K562 (cell line): ENCODE data around the gene SCYL1. TPM values are rescaled to one million over a fixed set of nuclear protein-coding genes. Genes with fewer than 3 reads are reported as not detected.

ENCODE experiments used
- BRF1 ChIP-seq: IDR thresholded peaks from 3 replicates; pipeline ENCODE4 v1.6.1; 2011; ENCODE audit warnings: borderline replicate concordance, mild to moderate bottlenecking; ENCODE audit not compliant: insufficient read length; ENCODE audit errors: extremely low read depth
- CBFB ChIP-seq: sonication (generic); formaldehyde crosslinking; IDR thresholded peaks from 2 replicates; pipeline ENCODE4 v1.4.0; 2020; ENCODE audit warnings: mild to moderate bottlenecking, missing genetic modification reagents
- CC2D1A ChIP-seq: fragments of 450-650 bp; IDR thresholded peaks from 2 replicates; pipeline ENCODE4 v1.6.1; 2017; ENCODE audit warnings: mild to moderate bottlenecking
- CCNT2 ChIP-seq: IDR thresholded peaks from 2 replicates; pipeline ENCODE4 v1.6.1; 2011; ENCODE audit warnings: borderline replicate concordance, low read depth, mild to moderate bottlenecking, moderate library complexity, mixed read lengths, low read length; ENCODE audit not compliant: insufficient read length; ENCODE audit errors: extremely low read depth
- CHCHD3 ChIP-seq: fragments of 250-450 bp; sonication (Bioruptor Pico); IDR thresholded peaks from 2 replicates; pipeline ENCODE4 v2.1.2; 2022; ENCODE audit warnings: mild to moderate bottlenecking
- NR4A1 ChIP-seq, 2 experiments: fragments of 250-450 bp in 1 of 2; fragments of 450-650 bp in 1 of 2; sonication (Bioruptor Pico) in 1 of 2; IDR thresholded peaks; 2 replicates each; pipeline versions ENCODE4 v1.4.0 to v1.6.1; 2016 to 2020; ENCODE audit warnings: mild to moderate bottlenecking in 2 of 2, missing compliant biosample characterization in 1 of 2, missing genetic modification characterization in 1 of 2, moderate library complexity in 1 of 2
- PPARD ChIP-seq: fragments of 250-450 bp; sonication (Bioruptor Pico); IDR thresholded peaks from 2 replicates; pipeline ENCODE4 v1.8.0; 2022; ENCODE audit warnings: inconsistent platforms, mild to moderate bottlenecking, moderate library complexity
- RFX7 ChIP-seq: fragments of 250-450 bp; sonication (Bioruptor Pico); IDR thresholded peaks from 2 replicates; pipeline ENCODE4 v1.5.1; 2021; ENCODE audit warnings: mild to moderate bottlenecking
- SREBF2 ChIP-seq: sonication (generic); formaldehyde crosslinking; IDR thresholded peaks from 2 replicates; pipeline ENCODE4 v1.4.0; 2020; ENCODE audit warnings: mild to moderate bottlenecking, missing genetic modification reagents
- ZNF146 ChIP-seq: IDR thresholded peaks from one replicate; pipeline ENCODE4 v1.6.1; 2018; ENCODE audit warnings: missing compliant biosample characterization; ENCODE audit not compliant: unreplicated experiment
- ZNF431 ChIP-seq: sonication (generic); formaldehyde crosslinking; IDR thresholded peaks from 2 replicates; pipeline ENCODE4 v1.8.0; 2022; ENCODE audit warnings: mild to moderate bottlenecking, missing genetic modification reagents
- polyA plus RNA-seq, 8 experiments: library from polyadenylated mRNA; depleted of rRNA in 4 of 8; stranded (reverse) in 5 of 8; unstranded in 3 of 8; fragments of >200 nt; fragmentation: Nextera tagmentation in 2 of 8; fragmentation: Illumina TruSeq in 1 of 8; extraction: Ambion mirVana in 2 of 8; extraction: Trizol in 1 of 8; gene quantifications; 2 replicates each; pipeline versions ENCODE4 v1.2.1 to v1.2.3, GENCODE V29; 2011 to 2014; ENCODE audit warnings: inconsistent platforms in 1 of 8, missing spikeins in 1 of 8
- total RNA-seq, 7 experiments: library from RNA; depleted of rRNA in 6 of 7; stranded (reverse); fragments of >200 nt in 6 of 7; fragmentation: Illumina TruSeq in 2 of 7; extraction: Trizol in 2 of 7; gene quantifications; 2 replicates each; pipeline versions ENCODE4 v1.2.1 to v1.2.3, GENCODE V29; 2011 to 2021; ENCODE audit warnings: low replicate concordance in 1 of 7
- TF ChIP-seq, protein P1 (sequence below), 2 experiments: fragments of 450-650 bp; IDR thresholded peaks; 2 replicates each; pipeline ENCODE4 v1.6.1; 2016
- TF ChIP-seq, protein P2 (sequence below): fragments of 450-650 bp; IDR thresholded peaks from 2 replicates; pipeline ENCODE4 v1.7.0; 2016; ENCODE audit warnings: borderline replicate concordance
- TF ChIP-seq, protein P3 (sequence below): fragments of 450-650 bp; IDR thresholded peaks from 2 replicates; pipeline ENCODE4 v1.6.1; 2016; ENCODE audit warnings: borderline replicate concordance
- TF ChIP-seq, protein P4 (sequence below), 2 experiments: fragments of 450-650 bp; IDR thresholded peaks; 2 replicates each; pipeline ENCODE4 v1.6.1; 2018; ENCODE audit warnings: mild to moderate bottlenecking in 2 of 2, low read depth in 1 of 2; ENCODE audit not compliant: partially characterized antibody in 2 of 2
- TF ChIP-seq, protein P5 (sequence below): fragments of 250-450 bp; sonication (Bioruptor Pico); IDR thresholded peaks from 2 replicates; pipeline ENCODE4 v1.6.1; 2021; ENCODE audit warnings: mild to moderate bottlenecking

The SCYL1 gene
- total and polyA plus RNA-seq, 9 of the 15 experiments (the other 6 are each of a cell fraction or from before 2014, with no cell fraction given), result 1.9 to 145 (median 57.6) TPM

DNA sequence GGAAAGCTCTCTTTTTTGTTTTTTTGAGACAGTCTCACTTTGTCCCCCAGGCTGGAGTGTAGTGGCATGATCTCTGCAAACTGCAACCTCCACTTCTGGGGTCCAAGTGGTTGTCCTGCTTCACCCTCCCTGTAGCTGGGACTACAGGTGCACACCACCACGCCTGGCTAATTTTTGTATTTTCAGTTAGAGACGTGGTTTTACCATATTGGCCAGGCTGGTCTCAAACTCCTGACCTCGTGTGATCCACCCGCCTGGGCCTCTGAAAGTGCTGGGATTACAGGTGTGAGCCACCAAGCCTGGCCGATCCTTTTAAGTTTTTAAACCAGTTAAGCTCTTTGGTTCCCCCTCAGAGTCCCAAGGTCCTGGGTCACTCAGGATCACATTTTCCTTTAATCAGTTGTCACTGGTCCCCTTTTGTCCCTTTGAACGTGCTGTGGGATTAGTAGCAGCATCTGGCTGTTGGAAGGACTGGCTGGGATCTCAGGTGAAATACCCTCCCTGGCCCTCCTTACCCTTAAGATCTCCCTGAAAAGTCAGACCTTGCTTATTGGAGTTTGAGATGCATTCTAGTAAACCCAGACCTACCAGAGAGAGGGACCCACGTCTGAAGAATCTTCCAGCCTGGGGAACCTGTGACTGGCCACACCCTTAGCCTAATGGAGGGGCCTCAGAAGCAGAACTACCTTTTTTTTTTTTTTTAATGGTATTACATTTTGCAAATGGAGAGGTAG, 17.9 kb upstream of the SCYL1 start (continued):
- 0 out of 2 replicates have a peak, but pooled peaks have one; percentile 65 for TF ChIP-seq CBFB (CRISPR knock-in tag)
- TF ChIP-seq BRF1, result no peak
- peak; percentile 78; the same call in 1 of the 2 replicates for TF ChIP-seq NR4A1 (CRISPR knock-in tag; IDR thresholded peaks at IDR 0.05)
- TF ChIP-seq NR4A1 (tag; IDR thresholded peaks at IDR 0.05), result peak; percentile 54; the same call in 1 of the 2 replicates
- TF ChIP-seq CC2D1A, result peak; percentile 100
- peak; percentile 97 for TF ChIP-seq RFX7 (CRISPR knock-in tag)
- TF ChIP-seq, protein P1, sequence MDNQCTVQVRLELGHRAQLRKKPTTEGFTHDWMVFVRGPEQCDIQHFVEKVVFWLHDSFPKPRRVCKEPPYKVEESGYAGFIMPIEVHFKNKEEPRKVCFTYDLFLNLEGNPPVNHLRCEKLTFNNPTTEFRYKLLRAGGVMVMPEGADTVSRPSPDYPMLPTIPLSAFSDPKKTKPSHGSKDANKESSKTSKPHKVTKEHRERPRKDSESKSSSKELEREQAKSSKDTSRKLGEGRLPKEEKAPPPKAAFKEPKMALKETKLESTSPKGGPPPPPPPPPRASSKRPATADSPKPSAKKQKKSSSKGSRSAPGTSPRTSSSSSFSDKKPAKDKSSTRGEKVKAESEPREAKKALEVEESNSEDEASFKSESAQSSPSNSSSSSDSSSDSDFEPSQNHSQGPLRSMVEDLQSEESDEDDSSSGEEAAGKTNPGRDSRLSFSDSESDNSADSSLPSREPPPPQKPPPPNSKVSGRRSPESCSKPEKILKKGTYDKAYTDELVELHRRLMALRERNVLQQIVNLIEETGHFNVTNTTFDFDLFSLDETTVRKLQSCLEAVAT (IDR thresholded peaks at IDR 0.05), result peak; percentile 97
- TF ChIP-seq PPARD, result no peak
- TF ChIP-seq ZNF146 (CRISPR knock-in tag), result peak; percentile 0
- TF ChIP-seq, protein P2, sequence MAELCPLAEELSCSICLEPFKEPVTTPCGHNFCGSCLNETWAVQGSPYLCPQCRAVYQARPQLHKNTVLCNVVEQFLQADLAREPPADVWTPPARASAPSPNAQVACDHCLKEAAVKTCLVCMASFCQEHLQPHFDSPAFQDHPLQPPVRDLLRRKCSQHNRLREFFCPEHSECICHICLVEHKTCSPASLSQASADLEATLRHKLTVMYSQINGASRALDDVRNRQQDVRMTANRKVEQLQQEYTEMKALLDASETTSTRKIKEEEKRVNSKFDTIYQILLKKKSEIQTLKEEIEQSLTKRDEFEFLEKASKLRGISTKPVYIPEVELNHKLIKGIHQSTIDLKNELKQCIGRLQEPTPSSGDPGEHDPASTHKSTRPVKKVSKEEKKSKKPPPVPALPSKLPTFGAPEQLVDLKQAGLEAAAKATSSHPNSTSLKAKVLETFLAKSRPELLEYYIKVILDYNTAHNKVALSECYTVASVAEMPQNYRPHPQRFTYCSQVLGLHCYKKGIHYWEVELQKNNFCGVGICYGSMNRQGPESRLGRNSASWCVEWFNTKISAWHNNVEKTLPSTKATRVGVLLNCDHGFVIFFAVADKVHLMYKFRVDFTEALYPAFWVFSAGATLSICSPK, result no peak
- TF ChIP-seq SREBF2 (CRISPR knock-in tag), result no peak
- peak; percentile 97 for TF ChIP-seq CCNT2
- TF ChIP-seq, protein P3, sequence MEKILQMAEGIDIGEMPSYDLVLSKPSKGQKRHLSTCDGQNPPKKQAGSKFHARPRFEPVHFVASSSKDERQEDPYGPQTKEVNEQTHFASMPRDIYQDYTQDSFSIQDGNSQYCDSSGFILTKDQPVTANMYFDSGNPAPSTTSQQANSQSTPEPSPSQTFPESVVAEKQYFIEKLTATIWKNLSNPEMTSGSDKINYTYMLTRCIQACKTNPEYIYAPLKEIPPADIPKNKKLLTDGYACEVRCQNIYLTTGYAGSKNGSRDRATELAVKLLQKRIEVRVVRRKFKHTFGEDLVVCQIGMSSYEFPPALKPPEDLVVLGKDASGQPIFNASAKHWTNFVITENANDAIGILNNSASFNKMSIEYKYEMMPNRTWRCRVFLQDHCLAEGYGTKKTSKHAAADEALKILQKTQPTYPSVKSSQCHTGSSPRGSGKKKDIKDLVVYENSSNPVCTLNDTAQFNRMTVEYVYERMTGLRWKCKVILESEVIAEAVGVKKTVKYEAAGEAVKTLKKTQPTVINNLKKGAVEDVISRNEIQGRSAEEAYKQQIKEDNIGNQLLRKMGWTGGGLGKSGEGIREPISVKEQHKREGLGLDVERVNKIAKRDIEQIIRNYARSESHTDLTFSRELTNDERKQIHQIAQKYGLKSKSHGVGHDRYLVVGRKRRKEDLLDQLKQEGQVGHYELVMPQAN, result peak; percentile 68; the same call in 1 of the 2 replicates
- TF ChIP-seq, protein P4, sequence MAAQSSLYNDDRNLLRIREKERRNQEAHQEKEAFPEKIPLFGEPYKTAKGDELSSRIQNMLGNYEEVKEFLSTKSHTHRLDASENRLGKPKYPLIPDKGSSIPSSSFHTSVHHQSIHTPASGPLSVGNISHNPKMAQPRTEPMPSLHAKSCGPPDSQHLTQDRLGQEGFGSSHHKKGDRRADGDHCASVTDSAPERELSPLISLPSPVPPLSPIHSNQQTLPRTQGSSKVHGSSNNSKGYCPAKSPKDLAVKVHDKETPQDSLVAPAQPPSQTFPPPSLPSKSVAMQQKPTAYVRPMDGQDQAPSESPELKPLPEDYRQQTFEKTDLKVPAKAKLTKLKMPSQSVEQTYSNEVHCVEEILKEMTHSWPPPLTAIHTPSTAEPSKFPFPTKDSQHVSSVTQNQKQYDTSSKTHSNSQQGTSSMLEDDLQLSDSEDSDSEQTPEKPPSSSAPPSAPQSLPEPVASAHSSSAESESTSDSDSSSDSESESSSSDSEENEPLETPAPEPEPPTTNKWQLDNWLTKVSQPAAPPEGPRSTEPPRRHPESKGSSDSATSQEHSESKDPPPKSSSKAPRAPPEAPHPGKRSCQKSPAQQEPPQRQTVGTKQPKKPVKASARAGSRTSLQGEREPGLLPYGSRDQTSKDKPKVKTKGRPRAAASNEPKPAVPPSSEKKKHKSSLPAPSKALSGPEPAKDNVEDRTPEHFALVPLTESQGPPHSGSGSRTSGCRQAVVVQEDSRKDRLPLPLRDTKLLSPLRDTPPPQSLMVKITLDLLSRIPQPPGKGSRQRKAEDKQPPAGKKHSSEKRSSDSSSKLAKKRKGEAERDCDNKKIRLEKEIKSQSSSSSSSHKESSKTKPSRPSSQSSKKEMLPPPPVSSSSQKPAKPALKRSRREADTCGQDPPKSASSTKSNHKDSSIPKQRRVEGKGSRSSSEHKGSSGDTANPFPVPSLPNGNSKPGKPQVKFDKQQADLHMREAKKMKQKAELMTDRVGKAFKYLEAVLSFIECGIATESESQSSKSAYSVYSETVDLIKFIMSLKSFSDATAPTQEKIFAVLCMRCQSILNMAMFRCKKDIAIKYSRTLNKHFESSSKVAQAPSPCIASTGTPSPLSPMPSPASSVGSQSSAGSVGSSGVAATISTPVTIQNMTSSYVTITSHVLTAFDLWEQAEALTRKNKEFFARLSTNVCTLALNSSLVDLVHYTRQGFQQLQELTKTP (IDR thresholded peaks at IDR 0.05; ENCODE audit: low read depth in 1 of 2, partially characterized antibody in 2 of 2), result peak in 1 of 2 experiments; percentile 77
- TF ChIP-seq, protein P5, sequence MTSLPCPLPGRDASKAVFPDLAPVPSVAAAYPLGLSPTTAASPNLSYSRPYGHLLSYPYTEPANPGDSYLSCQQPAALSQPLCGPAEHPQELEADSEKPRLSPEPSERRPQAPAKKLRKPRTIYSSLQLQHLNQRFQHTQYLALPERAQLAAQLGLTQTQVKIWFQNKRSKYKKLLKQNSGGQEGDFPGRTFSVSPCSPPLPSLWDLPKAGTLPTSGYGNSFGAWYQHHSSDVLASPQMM (CRISPR knock-in tag), result peak; percentile 92
- peak; percentile 77 for TF ChIP-seq CHCHD3 (CRISPR knock-in tag)
- no peak for TF ChIP-seq ZNF431 (CRISPR knock-in tag)
